Measurements from ENCODE around the gene CHRDL2. TPM values are rescaled to one million over a fixed set of nuclear protein-coding genes. Genes with fewer than 3 reads are reported as not detected.
A peak's percentile ranks its signal among the peaks of the same experiment; 100 is the strongest.

The CHRDL2 gene
- total RNA-seq, 6 experiments from 2014 or later = 2.9 to 41.4 (median 23.9) TPM

GRCh38 chr11:74695705-74696280 lies 35.4 kb downstream of the CHRDL2 start:
- intact Hi-C loops (cut with DNase I) = no loop called here
- Histone ChIP-seq H3K27ac (peak overlapping the region; percentile 86 to 96 (median 95)), H3K27me3 (no peaks in the 10 kb centered on the region), H3K9me3 (no peaks in the 10 kb centered on the region), H3K4me3 (no peak overlapping the region), H3K36me3 (no peaks in the 10 kb centered on the region), H3K4me1 (peaks cover 3 to 16% (median 7%) of the 10 kb centered on the region in 4 donors)
- ATAC-seq = no peak
- TF ChIP-seq POLR2A (IDR thresholded peaks at IDR 0.05) (no peak), CTCF (IDR thresholded peaks at IDR 0.05) (no peak)
- 93% methylated on average over 3 of the region's 11 CpGs for WGBS (ENCODE audit: insufficient coverage, low coverage, low lambda C conversion rate, missing lambda C conversion rate)
- no peak for DNase-seq

- no peaks in the 10 kb centered on the region for H3K9me3 ChIP-seq
- no peak for ATAC-seq
- H3K27ac ChIP-seq = no peak overlapping the region
- H3K4me1 ChIP-seq = peaks cover 3 to 16% (median 7%) of the 10 kb centered on the region in 4 donors
- no peaks in the 10 kb centered on the region for H3K27me3 ChIP-seq
- H3K36me3 ChIP-seq = no peaks in the 10 kb centered on the region
- H3K4me3 ChIP-seq = no peak overlapping the region
- TF ChIP-seq CTCF (IDR thresholded peaks at IDR 0.05) (peak in 3 of 4 donors; percentile 8 to 29 (median 11)), POLR2A (IDR thresholded peaks at IDR 0.05) (no peak)
- intact Hi-C loops (cut with DNase I) = no loop called here
- WGBS (ENCODE audit: insufficient coverage, low coverage, low lambda C conversion rate, missing lambda C conversion rate) = 66% methylated on average over 8 of the region's 10 CpGs
- no peak for DNase-seq
These were observed 36.9 kb downstream of the CHRDL2 start for GRCh38 chr11:74694136-74694930.

GRCh38 chr11:74693531-74693930 lies 37.7 kb downstream of the CHRDL2 start:
- no peak for ATAC-seq
- Histone ChIP-seq H3K4me3 (no peak overlapping the region), H3K27ac (no peak overlapping the region), H3K9me3 (no peaks in the 10 kb centered on the region), H3K4me1 (peaks cover 3 to 16% (median 7%) of the 10 kb centered on the region in 4 donors), H3K36me3 (no peaks in the 10 kb centered on the region), H3K27me3 (no peaks in the 10 kb centered on the region)
- WGBS (ENCODE audit: insufficient coverage, low coverage, low lambda C conversion rate, missing lambda C conversion rate) = 91% methylated on average over 3 of the region's 5 CpGs
- TF ChIP-seq POLR2A (IDR thresholded peaks at IDR 0.05) (no peak), CTCF (IDR thresholded peaks at IDR 0.05) (no peak)
- no peak for DNase-seq
- intact Hi-C loops (cut with DNase I) = no loop called here

GRCh38 chr11:74691755-74692154 lies 39.5 kb downstream of the CHRDL2 start:
- intact Hi-C loops (cut with DNase I) = no loop called here
- no peak overlapping the region for H3K4me3 ChIP-seq
- no peak for ATAC-seq
- TF ChIP-seq CTCF (IDR thresholded peaks at IDR 0.05) (no peak), POLR2A (IDR thresholded peaks at IDR 0.05) (no peak)
- no peak for DNase-seq
- H3K9me3 ChIP-seq = no peaks in the 10 kb centered on the region
- WGBS (ENCODE audit: insufficient coverage, low coverage, low lambda C conversion rate, missing lambda C conversion rate) = 63% methylated on average over 2 of the region's 4 CpGs
- no peak overlapping the region for H3K27ac ChIP-seq
- H3K27me3 ChIP-seq = no peaks in the 10 kb centered on the region
- no peaks in the 10 kb centered on the region for H3K36me3 ChIP-seq
- peaks cover 3 to 10% (median 6%) of the 10 kb centered on the region in 4 donors for H3K4me1 ChIP-seq
